ENCODE data around the gene CATSPERD. TPM values are rescaled to one million over a fixed set of nuclear protein-coding genes. Genes with fewer than 3 reads are reported as not detected.

The CATSPERD gene
- total and polyA plus RNA-seq, 4 donors = not detected

GRCh38 chr19:5787409-5788182, 67.2 kb downstream of the CATSPERD start:
- Histone ChIP-seq H3K9me3 (ENCODE audit: control insufficient read depth in 4 of 4, low read length in 3 of 4) (no peaks in the 10 kb centered on the region), H3K9ac (ENCODE audit: low read depth in 1 of 2, low read length in 2 of 2) (no peak overlapping the region), H3K27me3 (ENCODE audit: control insufficient read depth in 4 of 4, insufficient read depth in 4 of 4, low read length in 3 of 4) (no peaks in the 10 kb centered on the region), H3K27ac (ENCODE audit: low read depth in 1 of 2, low read length in 2 of 2) (no peak overlapping the region), H3K36me3 (ENCODE audit: control insufficient read depth in 4 of 4, insufficient read depth in 3 of 4, low read depth in 1 of 4, low read length in 3 of 4) (peaks cover 8 to 59% (median 33%) of the 10 kb centered on the region in 4 donors), H3K4me1 (ENCODE audit: control insufficient read depth in 4 of 4, insufficient read depth in 4 of 4, low read length in 3 of 4) (peaks cover 0 to 14% (median 5%) of the 10 kb centered on the region in 4 donors), H3K4me3 (ENCODE audit: low read depth in 1 of 3, low read length in 3 of 3) (no peak overlapping the region)
- no peak for TF ChIP-seq FOXA2 (IDR thresholded peaks at IDR 0.05)
- DNase-seq (ENCODE audit: low spot score) = no peak
- WGBS = 94% methylated on average over 39 of the region's 39 CpGs

GRCh38 chr19:5788422-5788821, 68.0 kb downstream of the CATSPERD start:
- Histone ChIP-seq H3K27me3 (ENCODE audit: control insufficient read depth in 4 of 4, insufficient read depth in 4 of 4, low read length in 3 of 4) (no peaks in the 10 kb centered on the region), H3K9me3 (ENCODE audit: control insufficient read depth in 4 of 4, low read length in 3 of 4) (no peaks in the 10 kb centered on the region), H3K4me1 (ENCODE audit: control insufficient read depth in 4 of 4, insufficient read depth in 4 of 4, low read length in 3 of 4) (peaks cover 0 to 14% (median 5%) of the 10 kb centered on the region in 4 donors), H3K36me3 (ENCODE audit: control insufficient read depth in 4 of 4, insufficient read depth in 3 of 4, low read depth in 1 of 4, low read length in 3 of 4) (peaks cover 8 to 59% (median 33%) of the 10 kb centered on the region in 4 donors), H3K27ac (ENCODE audit: low read depth in 1 of 2, low read length in 2 of 2) (no peak overlapping the region), H3K4me3 (ENCODE audit: low read depth in 1 of 3, low read length in 3 of 3) (no peak overlapping the region), H3K9ac (ENCODE audit: low read depth in 1 of 2, low read length in 2 of 2) (no peak overlapping the region)
- WGBS = 97% methylated on average over 5 of the region's 5 CpGs
- no peak for DNase-seq (ENCODE audit: low spot score)
- TF ChIP-seq EGR1 (IDR thresholded peaks at IDR 0.05; ENCODE audit: low read depth in 2 of 2) = no peak
- TF ChIP-seq FOXA1 (IDR thresholded peaks at IDR 0.05) = no peak
- TF ChIP-seq HNF4A (conservative IDR thresholded peaks at IDR 0.05) = no peak
- TF ChIP-seq MAX (IDR thresholded peaks at IDR 0.05) = no peak
- no peak for TF ChIP-seq RXRA (IDR thresholded peaks at IDR 0.05)
- no peak for TF ChIP-seq HNF4G (IDR thresholded peaks at IDR 0.05)
- TF ChIP-seq ZBTB33 (IDR thresholded peaks at IDR 0.05) = no peak
- TF ChIP-seq SP1 (IDR thresholded peaks at IDR 0.05) = no peak
- no peak for TF ChIP-seq TAF1 (conservative IDR thresholded peaks at IDR 0.05)
- no peak for TF ChIP-seq ATF3 (IDR thresholded peaks at IDR 0.05)

GRCh38 chr19:5789351-5789761, 68.9 kb downstream of the CATSPERD start:
- Histone ChIP-seq H3K9ac (ENCODE audit: low read depth in 1 of 2, low read length in 2 of 2) (no peak overlapping the region), H3K27ac (ENCODE audit: low read depth in 1 of 2, low read length in 2 of 2) (no peak overlapping the region), H3K4me1 (ENCODE audit: control insufficient read depth in 4 of 4, insufficient read depth in 4 of 4, low read length in 3 of 4) (peaks cover 0 to 17% (median 8%) of the 10 kb centered on the region in 4 donors), H3K36me3 (ENCODE audit: control insufficient read depth in 4 of 4, insufficient read depth in 3 of 4, low read depth in 1 of 4, low read length in 3 of 4) (peaks cover 8 to 54% (median 32%) of the 10 kb centered on the region in 4 donors), H3K4me3 (ENCODE audit: low read depth in 1 of 3, low read length in 3 of 3) (no peak overlapping the region), H3K9me3 (ENCODE audit: control insufficient read depth in 4 of 4, low read length in 3 of 4) (no peaks in the 10 kb centered on the region), H3K27me3 (ENCODE audit: control insufficient read depth in 4 of 4, insufficient read depth in 4 of 4, low read length in 3 of 4) (no peaks in the 10 kb centered on the region)
- 96% methylated on average over 39 of the region's 39 CpGs for WGBS
- DNase-seq (ENCODE audit: low spot score) = no peak
- TF ChIP-seq EGR1 (IDR thresholded peaks at IDR 0.05; ENCODE audit: low read depth in 2 of 2) = no peak
- TF ChIP-seq TAF1 (conservative IDR thresholded peaks at IDR 0.05) = no peak
- no peak for TF ChIP-seq NR2F2 (IDR thresholded peaks at IDR 0.05)
- TF ChIP-seq RXRA (IDR thresholded peaks at IDR 0.05) = no peak
- no peak for TF ChIP-seq FOXA1 (IDR thresholded peaks at IDR 0.05)
- TF ChIP-seq HNF4A (conservative IDR thresholded peaks at IDR 0.05) = no peak
- no peak for TF ChIP-seq JUND (IDR thresholded peaks at IDR 0.05)
- no peak for TF ChIP-seq FOXA2 (IDR thresholded peaks at IDR 0.05)
- no peak for TF ChIP-seq YY1 (IDR thresholded peaks at IDR 0.05)
- no peak for TF ChIP-seq GABPA (IDR thresholded peaks at IDR 0.05 in 1 of 2, conservative IDR thresholded peaks at IDR 0.05 in 1 of 2)
- TF ChIP-seq MAX (IDR thresholded peaks at IDR 0.05) = no peak
- TF ChIP-seq CTCF (IDR thresholded peaks at IDR 0.05; ENCODE audit: low read depth, low read length, missing input control) = no peak
- no peak for TF ChIP-seq ATF3 (IDR thresholded peaks at IDR 0.05)
- TF ChIP-seq SP1 (IDR thresholded peaks at IDR 0.05) = no peak
- no peak for TF ChIP-seq RAD21 (IDR thresholded peaks at IDR 0.05)
- TF ChIP-seq ZBTB33 (IDR thresholded peaks at IDR 0.05) = no peak

All from liver (tissue), 9 donors.